ENCODE data around the gene PPARD.

PPARD gene

DNA sequence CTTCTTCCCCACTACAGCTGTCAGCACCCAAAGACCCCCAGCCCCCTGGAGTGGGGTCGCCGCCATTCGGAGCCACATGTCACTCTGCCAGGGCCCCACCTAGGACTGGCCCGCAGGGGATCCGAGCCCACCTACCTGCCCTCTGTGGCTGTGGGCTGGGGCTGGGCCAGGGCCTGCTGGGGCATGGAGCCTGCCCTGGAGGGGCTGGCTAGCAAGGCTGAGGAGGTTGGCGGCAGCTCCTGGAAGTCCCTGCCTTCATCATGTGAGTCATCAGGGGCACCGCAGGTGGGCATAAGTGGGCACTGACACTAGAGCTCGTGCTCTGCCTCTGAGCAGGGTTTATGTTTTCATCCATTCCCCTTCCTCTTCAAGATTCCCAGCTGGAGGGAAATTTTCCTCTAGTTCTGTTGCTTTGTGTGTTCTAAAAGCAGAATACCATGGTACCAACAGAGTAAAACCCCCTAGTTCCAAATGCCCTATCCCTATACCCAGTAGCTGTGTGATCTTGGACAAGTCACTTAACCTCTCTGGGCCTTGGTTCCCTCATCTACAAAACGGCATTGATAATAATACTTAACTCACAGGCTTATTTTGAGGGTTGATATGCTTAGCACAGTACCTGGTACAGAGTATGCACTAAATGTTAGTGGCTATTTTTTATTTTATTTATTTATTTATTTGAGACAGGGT lies 101.1 kb downstream of the PPARD start:
- no peak for DNase-seq

DNA sequence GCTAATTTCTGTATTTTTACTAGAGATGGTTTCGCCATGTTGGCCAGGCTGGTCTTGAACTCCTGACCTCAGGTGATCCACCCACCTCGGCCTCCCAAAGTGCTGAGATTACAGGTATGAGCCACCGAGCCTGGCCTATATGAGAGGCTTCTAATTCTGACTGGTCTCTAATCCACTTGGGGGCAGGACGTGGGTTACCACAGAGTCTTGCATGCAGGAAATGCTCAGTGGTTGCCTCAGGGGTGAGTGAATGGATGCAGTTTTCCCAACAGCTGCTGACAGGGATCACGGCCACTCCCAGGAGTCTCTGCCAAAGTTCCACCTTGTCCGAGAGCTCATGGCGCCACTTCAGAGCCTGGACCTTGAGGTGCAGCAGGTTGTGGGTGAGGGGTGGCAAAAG lies 103.3 kb downstream of the PPARD start:
- no peak for DNase-seq

DNA sequence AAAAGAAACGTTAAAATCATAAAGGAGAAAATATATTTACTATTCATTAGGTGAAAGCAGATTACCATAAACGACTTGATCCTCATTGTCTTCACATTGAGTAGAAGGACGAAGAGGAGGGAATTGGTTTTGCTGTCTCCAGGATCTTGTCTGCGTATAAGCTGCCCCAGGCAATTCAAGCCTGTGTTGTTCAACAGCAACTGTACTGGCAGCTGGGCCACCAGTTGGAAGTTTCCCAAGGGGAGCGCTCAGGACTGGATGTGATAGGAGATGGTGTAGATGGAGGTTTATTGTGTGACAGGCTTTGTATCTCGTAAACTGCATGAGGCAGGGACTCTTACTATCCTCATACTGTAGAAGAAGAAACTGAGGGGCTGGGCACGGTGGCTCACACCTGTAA lies 105.8 kb downstream of the PPARD start:
- no peak for DNase-seq

DNA sequence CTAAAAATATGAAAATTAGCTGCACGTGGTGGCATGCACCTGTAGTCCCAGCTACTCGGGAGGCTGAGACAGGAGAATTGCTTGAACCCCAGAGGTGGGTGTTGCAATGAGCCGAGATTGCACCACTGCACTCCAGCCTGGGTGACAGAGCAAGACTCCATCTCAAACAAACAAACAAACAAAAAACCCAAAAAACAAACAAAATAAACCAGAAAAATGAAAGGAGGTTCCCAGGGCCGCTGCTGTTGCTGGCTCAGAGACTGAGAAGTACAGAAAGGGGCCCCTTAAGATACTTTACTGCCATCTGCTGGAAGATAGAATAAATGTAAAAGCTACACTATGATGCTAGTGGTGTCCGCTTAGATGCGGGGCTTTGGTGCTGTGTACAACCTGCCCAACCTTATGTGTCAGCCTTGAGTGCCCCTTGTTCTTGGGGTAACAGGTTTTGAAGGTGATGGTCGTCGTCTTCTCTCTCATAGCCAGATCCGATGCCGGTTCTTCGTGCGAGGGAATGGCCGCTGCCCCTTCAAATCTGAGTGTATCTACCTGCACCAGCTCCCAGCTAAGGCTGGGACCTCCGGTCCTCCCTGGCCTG lies 107.0 kb downstream of the PPARD start:
- DNase-seq = no peak

- DNase-seq = no peak
Observed at GRCh38 chr6:35451354-35452182, 109.2 kb downstream of the PPARD start.

GRCh38 chr6:35452183-35453090 lies 110.1 kb downstream of the PPARD start, which contains the start of gene FANCE:
FANCE (plus strand) TSS chr6:35452338; CDS start chr6:35452546, 208 bp downstream.
- peak; percentile 99 for DNase-seq

- DNase-seq = no peak
Observed at GRCh38 chr6:35453236-35453635, 110.9 kb downstream of the PPARD start.

- no peak for DNase-seq
Observed at GRCh38 chr6:35454391-35455110, 112.2 kb downstream of the PPARD start.

- no peak for DNase-seq
Observed at GRCh38 chr6:35457907-35458306, 115.5 kb downstream of the PPARD start.

- no peak for DNase-seq
Observed at GRCh38 chr6:35461270-35461669, 118.9 kb downstream of the PPARD start.

DNA sequence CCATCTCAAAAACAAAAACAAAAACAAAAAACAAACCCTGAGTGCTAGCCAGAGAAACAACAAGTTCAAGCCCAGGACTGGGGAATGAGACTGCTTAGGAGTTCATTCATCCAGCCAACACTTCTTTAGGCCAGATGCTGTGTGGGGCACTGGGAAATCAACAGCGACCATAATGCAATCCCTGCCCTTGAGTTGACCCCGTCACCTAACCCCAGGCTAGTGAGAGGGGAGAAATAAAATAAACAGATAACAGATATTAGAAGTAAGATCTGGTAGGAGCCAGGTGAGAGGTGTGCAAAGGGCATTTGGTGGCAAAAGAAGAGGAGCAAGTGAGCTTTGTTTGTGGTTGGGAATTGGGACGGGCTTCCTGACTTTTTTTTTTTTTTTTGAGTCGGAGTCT lies 120.9 kb downstream of the PPARD start:
- no peak for DNase-seq

DNA sequence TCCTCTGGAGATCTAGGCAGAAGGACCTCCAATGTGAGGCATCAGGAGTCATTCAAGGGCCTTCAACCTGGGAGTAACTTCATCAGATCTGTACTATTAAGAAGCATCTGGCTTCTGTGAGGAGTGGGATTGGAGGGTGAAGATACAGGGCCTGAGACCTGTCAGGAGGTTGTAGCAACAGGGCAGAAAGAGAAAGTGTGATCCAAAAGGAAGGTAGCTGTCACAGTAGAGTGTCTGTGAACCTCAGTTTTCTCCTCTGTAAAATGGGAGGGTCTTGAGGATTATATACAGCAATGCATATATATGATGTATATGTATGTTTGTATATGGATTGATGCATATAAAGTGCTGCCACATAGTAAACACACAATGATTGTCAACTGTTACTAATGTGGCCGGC lies 123.3 kb downstream of the PPARD start:
- DNase-seq = no peak

- DNase-seq = peak; percentile 95
Observed at GRCh38 chr6:35468181-35468979, 126.0 kb downstream of the PPARD start, which contains the start of gene RPL10A. RPL10A (plus strand) TSS chr6:35468401; CDS start chr6:35468435, 34 bp downstream.

DNA sequence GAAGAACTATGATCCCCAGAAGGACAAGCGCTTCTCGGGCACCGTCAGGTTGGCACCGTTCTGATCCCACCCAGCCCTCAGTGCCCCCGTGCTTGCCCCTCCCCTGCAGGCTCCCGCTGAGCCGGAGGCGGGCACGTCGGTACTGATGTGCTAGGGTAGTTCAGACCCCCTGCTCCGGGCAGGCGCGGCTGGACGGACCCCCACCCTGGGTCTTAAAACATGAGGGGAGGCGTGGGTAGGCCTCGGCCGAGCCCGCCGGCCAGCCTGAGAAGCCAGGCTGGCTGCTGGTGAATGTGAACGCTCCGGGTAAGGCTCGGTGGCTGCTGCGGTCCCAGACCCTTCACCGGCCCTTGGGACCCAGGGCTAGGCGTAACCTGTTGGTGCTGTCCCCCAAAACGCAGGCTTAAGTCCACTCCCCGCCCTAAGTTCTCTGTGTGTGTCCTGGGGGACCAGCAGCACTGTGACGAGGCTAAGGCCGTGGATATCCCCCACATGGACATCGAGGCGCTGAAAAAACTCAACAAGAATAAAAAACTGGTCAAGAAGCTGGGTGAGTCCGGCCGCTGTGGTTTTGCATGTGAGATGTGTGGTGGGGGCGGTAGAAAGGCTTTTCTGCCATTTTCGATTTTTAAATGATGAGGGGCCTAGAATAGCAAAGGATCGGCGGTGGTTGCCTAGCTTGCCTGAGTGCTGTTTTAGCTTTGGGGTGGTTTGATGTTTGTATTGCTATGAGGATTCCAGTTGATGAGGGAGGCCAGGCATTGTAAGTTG lies 126.8 kb downstream of the PPARD start:
- DNase-seq = no peak

- DNase-seq = no peak
Observed at GRCh38 chr6:35469751-35470662, 127.6 kb downstream of the PPARD start.

- DNase-seq = no peak
Observed at GRCh38 chr6:35470663-35471120, 128.3 kb downstream of the PPARD start.

DNA sequence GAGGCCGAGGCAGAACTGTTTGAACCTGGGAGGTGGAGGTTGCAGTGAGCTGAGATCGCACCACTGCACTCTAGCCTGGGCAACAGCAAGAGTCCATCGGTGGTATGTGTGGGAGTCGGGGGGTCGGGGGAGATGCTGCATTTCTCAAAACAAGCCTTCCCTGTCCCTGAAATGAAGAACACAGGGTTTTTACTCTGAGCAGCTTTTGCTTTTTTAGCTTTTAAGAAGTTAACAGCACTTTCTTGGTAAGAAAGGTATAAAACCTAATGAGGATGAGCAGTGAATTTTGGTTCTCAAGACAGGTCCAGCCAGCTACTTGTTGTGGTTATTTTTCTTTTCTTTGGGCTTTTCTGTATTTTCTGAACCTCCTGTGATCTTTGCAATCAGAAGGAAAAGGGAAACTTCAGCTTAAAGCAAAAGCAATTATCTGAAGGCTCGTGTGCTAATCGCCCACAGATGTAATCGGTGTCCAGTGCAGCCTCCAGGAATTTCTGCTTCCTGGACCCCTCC lies 129.5 kb downstream of the PPARD start:
- DNase-seq = no peak

DNA sequence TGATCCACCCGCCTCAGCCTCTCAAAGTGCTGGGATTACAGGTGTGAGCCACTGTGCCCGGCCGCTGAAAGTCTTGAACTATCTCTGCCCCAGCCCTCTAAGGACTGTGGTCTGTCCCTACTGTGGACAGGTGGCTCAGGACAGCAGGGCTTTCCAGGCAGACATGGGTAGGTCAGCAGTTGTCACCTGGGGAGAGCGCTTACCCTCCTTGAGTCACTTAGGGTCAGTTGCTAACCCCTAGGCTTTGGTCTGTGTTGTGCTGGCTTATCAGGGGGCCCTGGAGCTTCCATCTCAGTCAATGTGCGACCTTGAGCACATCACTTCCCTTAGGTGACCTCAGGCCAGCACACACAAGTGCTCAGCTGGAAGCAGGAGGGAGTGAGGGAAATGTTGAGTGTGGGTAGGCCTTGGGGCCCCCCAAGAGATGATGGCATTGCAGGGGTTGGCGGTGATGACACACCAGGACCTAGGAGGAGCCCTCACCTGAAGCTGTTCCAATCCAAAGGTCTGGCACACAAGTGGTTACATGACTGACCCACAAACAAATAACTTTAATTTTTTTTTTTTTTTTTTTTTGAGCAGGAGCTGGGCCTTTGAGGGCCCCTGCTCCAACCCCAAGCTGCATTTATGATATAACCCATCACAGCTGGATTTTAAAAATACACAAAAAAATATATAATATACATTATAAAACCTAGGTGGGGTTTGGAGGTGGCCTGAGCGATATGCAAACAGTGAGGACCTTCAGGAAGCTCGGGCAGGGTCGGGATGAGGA lies 130.9 kb downstream of the PPARD start:
- no peak for DNase-seq
